Activated CD8-positive, alpha-beta memory T cell treated with anti-CD3 and anti-CD28 coated beads, Interleukin-2, amount 10 ng/mL, durations not matched to agents 7 days and 5 days (primary cell): ENCODE data around the gene SDHD. TPM values are rescaled to one million over a fixed set of nuclear protein-coding genes. Genes with fewer than 3 reads are reported as not detected.
"Not testable (repeated sequence)": the region's sequence is repeated elsewhere in the genome, so short reads cannot be mapped to it uniquely, and the experiment has no call there.

Experiments
- ATAC-seq: fragments of 150-1000 bp; cut with Tn5 transposase; one replicate; pipeline ENCODE4 v1.10.0; 2021; ENCODE audit warnings: moderate library complexity
- CTCF ChIA-PET: fragments of 350-600 bp; sonication (Branson Sonifier 250); formaldehyde crosslinking; loops from one replicate; lab custom pipeline; 2021; ENCODE audit warnings: antibody characterized with exemption; lab: Charles Lee
- DNase-seq: peaks from one replicate; pipeline ENCODE4 v3.0.0-alpha.2; 2020
- H3K27ac Mint-ChIP-seq: one replicate; pipeline ENCODE4 v1.8.0; 2021; ENCODE audit warnings: mild to moderate bottlenecking, mixed read lengths
- H3K27me3 Mint-ChIP-seq: one replicate; pipeline ENCODE4 v1.8.0; 2021; ENCODE audit warnings: mixed read lengths
- H3K36me3 Mint-ChIP-seq: one replicate; pipeline ENCODE4 v1.8.0; 2021; ENCODE audit warnings: mild to moderate bottlenecking, mixed read lengths
- H3K4me1 Mint-ChIP-seq: one replicate; pipeline ENCODE4 v1.8.0; 2021; ENCODE audit warnings: mixed read lengths
- H3K4me3 Mint-ChIP-seq: one replicate; pipeline ENCODE4 v1.8.0; 2021; ENCODE audit warnings: mild to moderate bottlenecking, moderate library complexity, mixed read lengths
- H3K9me3 Mint-ChIP-seq: one replicate; pipeline ENCODE4 v1.8.0; 2022; ENCODE audit warnings: low read depth, mixed read lengths
- total RNA-seq, 2 experiments: library from RNA; stranded (reverse); gene quantifications; one replicate each; pipeline ENCODE4 v1.2.3, GENCODE V29; 2021

Gene SDHD
- total RNA-seq, 2 experiments from 2014 or later = 71.8 to 93.5 TPM

- H3K4me3 Mint-ChIP-seq = peak within 1 kb of the TSS; percentile 93
- peaks cover 29% of the 10 kb centered on the region for H3K4me1 Mint-ChIP-seq
- peaks cover 14% of the 10 kb centered on the region for H3K36me3 Mint-ChIP-seq
- H3K27me3 Mint-ChIP-seq = peaks cover 17% of the 10 kb centered on the region
- ATAC-seq (peak; percentile 89), DNase-seq (peak; percentile 90)
- no peaks in the 10 kb centered on the region for H3K9me3 Mint-ChIP-seq
- peak within 1 kb of the TSS; percentile 94 for H3K27ac Mint-ChIP-seq
- CTCF ChIA-PET = interaction anchor here (0.9 to 3.2 kb wide), 2 partner anchors 9 to 13 kb away, joined by 5 to 12 read pairs; partner anchors contain the start of genes SDHD and TIMM8B
These were observed 12.5 kb upstream of the SDHD start, which contains the start of the genes NKAPD1 and PIH1D2 for GRCh38 chr11:112073941-112074811. Gene NKAPD1, plus strand, starts transcription at chr11:112074299. Its CDS starts 1,276 bp downstream, at chr11:112075575. Gene PIH1D2, minus strand, starts transcription at chr11:112074017. Its CDS starts 843 bp downstream, at chr11:112073174.

GRCh38 chr11:112082729-112083128 lies 3.9 kb upstream of the SDHD start:
- peak; percentile 13 for ATAC-seq
- Mint-ChIP-seq H3K27me3 (no peaks in the 10 kb centered on the region), H3K4me1 (peaks cover 46% of the 10 kb centered on the region), H3K36me3 (peaks cover 54% of the 10 kb centered on the region), H3K9me3 (no peaks in the 10 kb centered on the region), H3K4me3 (no peak overlapping the region), H3K27ac (peak overlapping the region; percentile 67)
- DNase-seq = peak; percentile 61
- CTCF ChIA-PET = interaction anchor here (1.2 to 1.3 kb wide), 2 partner anchors 8 to 31 kb away, joined by 3 to 5 read pairs; no protein-coding TSS in a partner anchor

GRCh38 chr11:112085822-112086421 lies 751 bp upstream of the SDHD start:
- H3K27ac Mint-ChIP-seq = peak overlapping the region; percentile 92
- ATAC-seq (peak; percentile 54), DNase-seq (peak; percentile 71)
- H3K4me1 Mint-ChIP-seq = peaks cover 62% of the 10 kb centered on the region
- H3K36me3 Mint-ChIP-seq = peaks cover 61% of the 10 kb centered on the region
- peak overlapping the region; percentile 94 for H3K4me3 Mint-ChIP-seq
- H3K9me3 Mint-ChIP-seq = no peaks in the 10 kb centered on the region
- CTCF ChIA-PET = interaction anchor here (0.7 to 2.1 kb wide), 6 partner anchors 9 to 194 kb away, joined by 3 to 12 read pairs (median 4); partner anchors contain the start of genes NKAPD1 and PIH1D2
- no peaks in the 10 kb centered on the region for H3K27me3 Mint-ChIP-seq

GRCh38 chr11:112087212-112087611 lies 539 bp downstream of the SDHD start:
- no peaks in the 10 kb centered on the region for H3K9me3 Mint-ChIP-seq
- peaks cover 67% of the 10 kb centered on the region for H3K36me3 Mint-ChIP-seq
- ATAC-seq (no peak), DNase-seq (no peak)
- H3K27ac Mint-ChIP-seq = peak overlapping the region; percentile 92
- CTCF ChIA-PET = interaction anchor here (1.0 to 2.1 kb wide), 5 partner anchors 8 to 310 kb away, joined by 3 to 12 read pairs (median 5); partner anchors contain the start of genes NKAPD1 and PIH1D2
- H3K4me1 Mint-ChIP-seq = peaks cover 58% of the 10 kb centered on the region
- peak overlapping the region; percentile 94 for H3K4me3 Mint-ChIP-seq
- no peaks in the 10 kb centered on the region for H3K27me3 Mint-ChIP-seq

GRCh38 chr11:112095302-112095701 lies 8.6 kb downstream of the SDHD start:
- H3K9me3 Mint-ChIP-seq, H3K4me3 Mint-ChIP-seq, H3K4me1 Mint-ChIP-seq, DNase-seq, H3K27ac Mint-ChIP-seq, ATAC-seq, H3K27me3 Mint-ChIP-seq: not testable (repeated sequence)
- CTCF ChIA-PET = interaction anchor here (0.7 kb wide), 1 partner anchor 9 kb away, joined by 3 read pairs; the partner anchor contains the start of genes SDHD and TIMM8B
- peaks cover 26% of the 10 kb centered on the region for H3K36me3 Mint-ChIP-seq

- Mint-ChIP-seq H3K4me3 (no peak overlapping the region), H3K4me1 (no peaks in the 10 kb centered on the region), H3K27me3 (no peaks in the 10 kb centered on the region), H3K36me3 (peaks cover 20% of the 10 kb centered on the region), H3K9me3 (no peaks in the 10 kb centered on the region), H3K27ac (no peak overlapping the region)
- ATAC-seq (no peak), DNase-seq (no peak)
- CTCF ChIA-PET = interaction anchor here (1.2 kb wide), 1 partner anchor 17 kb away, joined by 4 read pairs; no protein-coding TSS in a partner anchor
These were observed 9.5 kb downstream of the SDHD start for GRCh38 chr11:112096194-112096593.

GRCh38 chr11:112097734-112098528 lies 11.3 kb downstream of the SDHD start:
- Mint-ChIP-seq H3K9me3 (no peaks in the 10 kb centered on the region), H3K4me1 (no peaks in the 10 kb centered on the region), H3K27me3 (no peaks in the 10 kb centered on the region), H3K4me3 (no peak overlapping the region), H3K36me3 (peaks cover 7% of the 10 kb centered on the region), H3K27ac (no peak overlapping the region)
- ATAC-seq (no peak), DNase-seq (no peak)
- CTCF ChIA-PET = no interaction called here

GRCh38 chr11:112100462-112100861 lies 13.8 kb downstream of the SDHD start:
- no peak for DNase-seq
- peaks cover 2% of the 10 kb centered on the region for H3K36me3 Mint-ChIP-seq
- H3K9me3 Mint-ChIP-seq = no peaks in the 10 kb centered on the region
- H3K27me3 Mint-ChIP-seq = no peaks in the 10 kb centered on the region
- no peak for ATAC-seq
- H3K27ac Mint-ChIP-seq = no peak overlapping the region
- no peak overlapping the region for H3K4me3 Mint-ChIP-seq
- no peaks in the 10 kb centered on the region for H3K4me1 Mint-ChIP-seq
- CTCF ChIA-PET = interaction anchor here (1.0 kb wide), 1 partner anchor 10 kb away, joined by 3 read pairs; no protein-coding TSS in a partner anchor

- no peak for DNase-seq
- CTCF ChIA-PET = interaction anchor here (0.6 to 2.2 kb wide), 6 partner anchors 9 to 1702 kb away, joined by 3 to 4 read pairs (median 3); no protein-coding TSS in a partner anchor
- no peaks in the 10 kb centered on the region for H3K4me1 Mint-ChIP-seq
- H3K27me3 Mint-ChIP-seq = no peaks in the 10 kb centered on the region
- ATAC-seq = no peak
- no peaks in the 10 kb centered on the region for H3K36me3 Mint-ChIP-seq
- H3K4me3 Mint-ChIP-seq = no peak overlapping the region
- no peaks in the 10 kb centered on the region for H3K9me3 Mint-ChIP-seq
- H3K27ac Mint-ChIP-seq = no peak overlapping the region
These were observed 16.8 kb downstream of the SDHD start for GRCh38 chr11:112103446-112103845.

- H3K4me1 Mint-ChIP-seq = no peaks in the 10 kb centered on the region
These were observed 19.4 kb downstream of the SDHD start for GRCh38 chr11:112106070-112106469.

GRCh38 chr11:112113539-112114457 lies 27.1 kb downstream of the SDHD start:
- Mint-ChIP-seq H3K27ac (no peak overlapping the region), H3K9me3 (no peaks in the 10 kb centered on the region), H3K4me1 (peaks cover 24% of the 10 kb centered on the region), H3K36me3 (no peaks in the 10 kb centered on the region), H3K27me3 (no peaks in the 10 kb centered on the region), H3K4me3 (no peak overlapping the region)
- DNase-seq (no peak), ATAC-seq (peak; percentile 57)
- CTCF ChIA-PET = interaction anchor here (0.7 to 5.5 kb wide), 20 partner anchors 8 to 854 kb away, joined by 3 to 27 read pairs (median 4); partner anchors contain the start of gene BCO2

More at GRCh38 chr11:112106070-112106469, 19.4 kb downstream of the SDHD start:
- DNase-seq (no peak), ATAC-seq (no peak)
- Mint-ChIP-seq H3K4me3 (no peak overlapping the region), H3K9me3 (no peaks in the 10 kb centered on the region), H3K36me3 (no peaks in the 10 kb centered on the region), H3K27ac (no peak overlapping the region), H3K27me3 (no peaks in the 10 kb centered on the region)
- CTCF ChIA-PET = no interaction called here
